Activated T-helper 2 cell treated with anti-CD3 and anti-CD28 coated beads, Interferon-gamma antibody, Interleukin-2, Interleukin-4, amounts not matched to agents 10 μg/mL and 5 μg/mL and 100 μg/mL, durations not matched to agents 14 hours and 24 hours and 36 hours (primary cell): ENCODE measurements around the gene CMKLR1. TPM values are rescaled to one million over a fixed set of nuclear protein-coding genes. Genes with fewer than 3 reads are reported as not detected.

Experiments
- DNase-seq: peaks from one replicate; pipeline ENCODE4 v3.0.0; 2021; ENCODE audit warnings: low spot score
- H3K27ac Mint-ChIP-seq: one replicate; pipeline ENCODE4 v1.8.0; 2021; ENCODE audit warnings: mixed read lengths
- H3K27me3 Mint-ChIP-seq: one replicate; pipeline ENCODE4 v1.8.0; 2021; ENCODE audit warnings: low read depth, mixed read lengths
- H3K36me3 Mint-ChIP-seq: one replicate; pipeline ENCODE4 v1.8.0; 2021; ENCODE audit warnings: low read depth, mixed read lengths
- H3K4me1 Mint-ChIP-seq: one replicate; pipeline ENCODE4 v1.8.0; 2021; ENCODE audit warnings: low read depth, mixed read lengths
- H3K4me3 Mint-ChIP-seq: one replicate; pipeline ENCODE4 v1.8.0; 2021; ENCODE audit warnings: low read depth, mild to moderate bottlenecking, moderate library complexity, mixed read lengths
- H3K9me3 Mint-ChIP-seq: one replicate; pipeline ENCODE4 v1.8.0; 2021; ENCODE audit warnings: mixed read lengths
- intact Hi-C: fragments of 100-400 bp; cut with micrococcal nuclease; formaldehyde crosslinking; loops from one replicate; pipeline ENCODE4 v1.15.1; 2023
- total RNA-seq: library from RNA; stranded (reverse); gene quantifications from 2 replicates; pipeline ENCODE4 v1.2.3, GENCODE V29; 2022

The CMKLR1 gene, protein sequence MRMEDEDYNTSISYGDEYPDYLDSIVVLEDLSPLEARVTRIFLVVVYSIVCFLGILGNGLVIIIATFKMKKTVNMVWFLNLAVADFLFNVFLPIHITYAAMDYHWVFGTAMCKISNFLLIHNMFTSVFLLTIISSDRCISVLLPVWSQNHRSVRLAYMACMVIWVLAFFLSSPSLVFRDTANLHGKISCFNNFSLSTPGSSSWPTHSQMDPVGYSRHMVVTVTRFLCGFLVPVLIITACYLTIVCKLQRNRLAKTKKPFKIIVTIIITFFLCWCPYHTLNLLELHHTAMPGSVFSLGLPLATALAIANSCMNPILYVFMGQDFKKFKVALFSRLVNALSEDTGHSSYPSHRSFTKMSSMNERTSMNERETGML
- not detected in 2 replicates for total RNA-seq

DNA sequence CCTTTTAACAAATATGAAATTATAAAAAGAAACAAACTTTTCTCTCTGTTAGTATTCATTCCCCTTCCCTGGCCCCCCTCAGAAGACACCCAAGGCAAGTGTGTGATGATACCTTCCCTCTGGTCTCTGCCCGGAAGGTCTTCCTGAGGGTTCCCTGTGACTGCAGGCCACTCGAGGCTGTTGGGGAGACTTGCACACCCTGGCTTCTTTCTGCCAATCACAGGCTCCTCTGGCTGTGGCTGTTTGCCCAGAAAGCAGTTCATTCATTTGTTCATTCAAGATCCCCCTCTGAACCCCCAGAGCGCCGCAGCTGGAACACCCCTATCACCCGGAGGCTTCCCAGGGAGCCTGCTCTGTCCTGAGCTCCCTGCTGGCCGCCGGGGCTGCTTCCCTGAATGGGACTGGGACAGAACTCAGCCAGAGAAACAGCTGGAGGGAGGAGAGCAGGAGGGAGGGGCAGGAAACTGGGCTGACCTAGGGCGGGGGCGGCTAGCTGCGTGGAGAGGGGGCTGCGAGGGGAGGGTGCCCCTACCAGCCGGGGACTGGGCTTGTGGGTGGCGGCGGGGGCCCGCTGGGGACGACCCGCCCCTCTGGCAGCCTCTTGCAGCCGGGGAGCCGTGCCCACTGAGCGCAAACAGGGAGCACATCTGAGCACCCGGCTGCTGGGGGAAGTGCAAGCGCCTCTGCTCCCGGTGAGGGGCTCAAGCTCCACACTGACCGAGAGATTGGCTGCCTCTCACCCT, at the start of gene CMKLR1:
TSS of gene CMKLR1 (minus strand) at position 397 of the 743 bp plus-strand sequence. CDS start 45,720 bp downstream, outside the sequence.
- Mint-ChIP-seq H3K4me1 (peaks cover 2% of the 10 kb centered on the region), H3K4me3 (no peak within 1 kb of the TSS)
- intact Hi-C loops: no loop called here

GRCh38 chr12:108387771-108388170, 48.7 kb upstream of the CMKLR1 start:
- H3K4me1 Mint-ChIP-seq: no peaks in the 10 kb centered on the region

More for the DNA sequence above, at the start of gene CMKLR1:
- DNase-seq: no peak
- H3K9me3 Mint-ChIP-seq: no peaks in the 10 kb centered on the region
- H3K27ac Mint-ChIP-seq: no peak within 1 kb of the TSS
- H3K36me3 Mint-ChIP-seq: no peaks in the 10 kb centered on the region
- H3K27me3 Mint-ChIP-seq: peaks cover 31% of the 10 kb centered on the region

GRCh38 chr12:108386709-108387360, 47.7 kb upstream of the CMKLR1 start:
- Mint-ChIP-seq H3K36me3 (no peaks in the 10 kb centered on the region), H3K27ac (no peak overlapping the region), H3K4me3 (no peak overlapping the region), H3K9me3 (no peaks in the 10 kb centered on the region), H3K4me1 (no peaks in the 10 kb centered on the region), H3K27me3 (no peaks in the 10 kb centered on the region)
- intact Hi-C loops: no loop called here
- no peak for DNase-seq

More at GRCh38 chr12:108387771-108388170, 48.7 kb upstream of the CMKLR1 start:
- Mint-ChIP-seq H3K27me3 (no peaks in the 10 kb centered on the region), H3K36me3 (no peaks in the 10 kb centered on the region), H3K4me3 (no peak overlapping the region), H3K9me3 (no peaks in the 10 kb centered on the region), H3K27ac (no peak overlapping the region)
- DNase-seq: no peak
- intact Hi-C loops: no loop called here

GRCh38 chr12:108382437-108382801, 43.3 kb upstream of the CMKLR1 start:
- Mint-ChIP-seq H3K27me3 (no peaks in the 10 kb centered on the region), H3K4me3 (no peak overlapping the region), H3K27ac (no peak overlapping the region), H3K4me1 (no peaks in the 10 kb centered on the region), H3K9me3 (no peaks in the 10 kb centered on the region), H3K36me3 (no peaks in the 10 kb centered on the region)
- intact Hi-C loops: no loop called here
- DNase-seq: no peak

GRCh38 chr12:108381787-108382436, 42.8 kb upstream of the CMKLR1 start:
- Mint-ChIP-seq H3K27me3 (no peaks in the 10 kb centered on the region), H3K27ac (no peak overlapping the region), H3K36me3 (no peaks in the 10 kb centered on the region), H3K9me3 (no peaks in the 10 kb centered on the region), H3K4me3 (no peak overlapping the region), H3K4me1 (no peaks in the 10 kb centered on the region)
- DNase-seq: no peak
- intact Hi-C loops: no loop called here

DNA sequence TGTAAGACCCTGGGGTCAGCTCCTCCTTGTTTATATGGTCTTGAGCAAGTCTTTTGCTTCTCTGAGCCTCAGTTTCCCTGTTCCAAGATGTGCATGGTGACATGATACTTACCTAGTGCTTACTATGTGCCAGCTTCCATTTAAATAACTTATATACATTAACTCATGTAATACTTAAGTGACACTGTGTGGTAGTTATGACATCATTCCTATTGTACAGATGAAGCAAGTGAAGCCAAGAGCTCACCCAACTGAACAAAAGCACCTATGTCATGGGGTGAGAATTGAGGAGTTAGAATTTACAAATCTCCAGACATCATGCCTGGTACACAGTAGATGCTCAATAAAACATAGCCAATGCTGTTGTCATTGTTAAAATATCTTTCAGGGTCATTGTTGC, 41.3 kb upstream of the CMKLR1 start:
- Mint-ChIP-seq H3K36me3 (no peaks in the 10 kb centered on the region), H3K9me3 (no peaks in the 10 kb centered on the region), H3K27me3 (no peaks in the 10 kb centered on the region), H3K4me3 (no peak overlapping the region), H3K27ac (no peak overlapping the region), H3K4me1 (no peaks in the 10 kb centered on the region)
- intact Hi-C loops: no loop called here
- no peak for DNase-seq

DNA sequence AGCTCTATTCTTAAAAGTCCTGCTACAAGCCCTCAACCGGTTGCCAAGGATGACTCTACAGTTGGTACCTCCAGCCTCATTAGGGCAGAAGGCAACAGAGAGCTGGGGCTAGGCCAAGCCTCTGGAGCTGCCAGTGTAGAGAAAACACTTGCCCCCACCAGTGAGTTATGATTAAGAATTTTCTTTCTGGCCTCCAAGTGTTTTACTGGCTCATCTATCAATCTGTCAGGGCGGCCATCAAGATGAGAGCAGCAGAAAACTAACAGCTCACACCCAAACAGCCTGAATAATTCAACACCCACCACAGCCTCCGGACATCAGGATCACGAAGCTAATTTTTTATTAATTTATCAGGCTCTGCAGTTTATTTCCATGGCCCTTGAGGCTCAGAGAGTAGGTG, 40.7 kb upstream of the CMKLR1 start:
- DNase-seq: no peak
- H3K27me3 Mint-ChIP-seq: no peaks in the 10 kb centered on the region
- H3K9me3 Mint-ChIP-seq: no peaks in the 10 kb centered on the region
- H3K27ac Mint-ChIP-seq: no peak overlapping the region
- intact Hi-C loops: no loop called here
- H3K36me3 Mint-ChIP-seq: no peaks in the 10 kb centered on the region
- no peaks in the 10 kb centered on the region for H3K4me1 Mint-ChIP-seq
- no peak overlapping the region for H3K4me3 Mint-ChIP-seq

DNA sequence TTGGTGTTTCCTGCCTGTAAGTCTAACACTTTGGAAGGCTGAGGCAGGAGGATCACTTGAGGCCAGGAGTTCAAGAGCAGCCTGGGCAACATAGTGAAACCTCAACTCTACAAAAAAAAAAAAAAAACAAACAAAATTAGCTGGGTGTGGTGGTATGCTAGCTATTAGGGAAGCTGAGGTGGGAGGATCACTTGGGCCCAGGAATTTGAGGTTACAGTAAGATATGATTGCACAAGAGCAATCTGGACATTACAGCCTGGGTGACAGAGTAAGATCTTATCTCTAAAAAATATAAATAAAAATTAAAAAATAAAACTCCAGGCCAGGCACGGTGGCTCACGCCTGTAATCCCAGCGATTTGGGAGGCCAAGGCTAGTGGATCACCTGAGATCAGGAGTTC, 39.8 kb upstream of the CMKLR1 start:
- no peak for DNase-seq
- no peak overlapping the region for H3K27ac Mint-ChIP-seq
- intact Hi-C loops: no loop called here
- no peaks in the 10 kb centered on the region for H3K4me1 Mint-ChIP-seq
- no peaks in the 10 kb centered on the region for H3K9me3 Mint-ChIP-seq
- no peak overlapping the region for H3K4me3 Mint-ChIP-seq
- H3K36me3 Mint-ChIP-seq: no peaks in the 10 kb centered on the region
- no peaks in the 10 kb centered on the region for H3K27me3 Mint-ChIP-seq

DNA sequence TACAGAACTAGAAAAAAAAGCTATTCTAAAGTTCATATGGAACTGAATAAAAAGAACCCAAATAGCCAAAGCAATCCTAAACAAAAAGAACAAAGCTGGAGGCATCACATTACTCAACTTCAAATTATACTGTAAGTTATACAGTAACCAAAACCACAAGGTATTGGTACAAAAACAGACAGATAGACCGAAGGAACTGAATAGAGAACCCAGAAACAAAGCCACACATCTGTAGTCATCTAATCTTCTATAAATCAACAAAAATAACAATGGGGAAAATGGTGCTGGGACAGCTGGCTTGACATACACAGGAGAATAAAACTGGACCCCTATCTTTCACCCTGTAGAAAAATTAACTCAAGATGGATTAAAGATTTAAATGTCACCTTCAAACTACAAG, 38.1 kb upstream of the CMKLR1 start:
- Mint-ChIP-seq H3K9me3 (peaks cover 11% of the 10 kb centered on the region), H3K27me3 (no peaks in the 10 kb centered on the region), H3K4me1 (no peaks in the 10 kb centered on the region), H3K4me3 (no peak overlapping the region), H3K36me3 (no peaks in the 10 kb centered on the region), H3K27ac (no peak overlapping the region)
- intact Hi-C loops: no loop called here
- no peak for DNase-seq

DNA sequence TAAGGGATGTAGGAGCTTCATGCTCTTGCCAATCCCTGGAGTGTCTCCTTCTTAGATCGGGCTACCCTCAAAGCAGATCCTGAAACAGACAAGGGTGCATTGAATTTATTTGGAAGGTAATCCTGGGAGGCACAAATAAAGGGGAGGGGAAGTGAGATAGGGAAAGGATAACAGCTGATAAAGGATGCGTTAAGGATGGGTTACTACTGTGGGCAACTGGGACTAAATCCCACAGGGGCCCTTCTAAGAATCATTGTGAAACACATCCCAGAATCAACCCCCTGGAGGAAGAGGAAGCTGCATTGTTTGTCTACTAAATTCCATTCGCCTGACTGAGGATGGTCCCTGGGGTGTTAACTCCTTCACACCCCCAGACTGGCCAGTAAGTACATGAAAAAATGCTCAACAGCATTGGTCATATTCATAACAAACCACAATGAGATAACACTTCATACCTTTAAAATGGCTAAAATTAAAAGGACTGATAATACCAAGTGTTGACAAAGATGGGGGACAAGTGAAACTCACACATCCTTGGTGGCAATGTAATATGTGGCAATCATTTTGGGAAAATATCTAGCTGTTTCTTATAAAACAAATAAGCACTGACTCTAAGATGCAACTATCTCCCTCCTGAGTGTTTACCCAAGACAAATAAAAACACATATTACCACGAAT, 37.0 kb upstream of the CMKLR1 start:
- H3K4me1 Mint-ChIP-seq: no peaks in the 10 kb centered on the region
- H3K4me3 Mint-ChIP-seq: no peak overlapping the region
- no peak overlapping the region for H3K27ac Mint-ChIP-seq
- H3K36me3 Mint-ChIP-seq: no peaks in the 10 kb centered on the region
- H3K9me3 Mint-ChIP-seq: peaks cover 11% of the 10 kb centered on the region
- intact Hi-C loops: no loop called here
- DNase-seq: no peak
- H3K27me3 Mint-ChIP-seq: no peaks in the 10 kb centered on the region

GRCh38 chr12:108374596-108375320, 35.6 kb upstream of the CMKLR1 start:
- H3K9me3 Mint-ChIP-seq: peaks cover 11% of the 10 kb centered on the region
- no peaks in the 10 kb centered on the region for H3K36me3 Mint-ChIP-seq
- no peaks in the 10 kb centered on the region for H3K27me3 Mint-ChIP-seq
- no peaks in the 10 kb centered on the region for H3K4me1 Mint-ChIP-seq
- no peak overlapping the region for H3K27ac Mint-ChIP-seq
- intact Hi-C loops: no loop called here
- no peak overlapping the region for H3K4me3 Mint-ChIP-seq
- DNase-seq: no peak

GRCh38 chr12:108373111-108373510, 34.0 kb upstream of the CMKLR1 start:
- intact Hi-C loops: no loop called here
- no peaks in the 10 kb centered on the region for H3K27me3 Mint-ChIP-seq
- peaks cover 11% of the 10 kb centered on the region for H3K9me3 Mint-ChIP-seq
- no peaks in the 10 kb centered on the region for H3K4me1 Mint-ChIP-seq
- no peak for DNase-seq
- H3K4me3 Mint-ChIP-seq: no peak overlapping the region
- H3K36me3 Mint-ChIP-seq: no peaks in the 10 kb centered on the region
- H3K27ac Mint-ChIP-seq: no peak overlapping the region
